Gastrocnemius medialis (tissue), 4 donors: ENCODE measurements around the gene SERPINB1. TPM values are rescaled to one million over a fixed set of nuclear protein-coding genes. Genes with fewer than 3 reads are reported as not detected.

Source experiments
- ATAC-seq, 2 donors: fragments of 150-250 bp; one replicate each; pipeline ENCODE4 v1.9.1; 2016
- DNase-seq, 2 donors: peaks; one replicate each; pipeline ENCODE4 v3.0.0-alpha.2; 2019
- H3K27ac ChIP-seq, 4 donors: fragments of 200-600 bp; sonication (generic); 1 replicate in 1 of 4; 2 replicates in 3 of 4; pipeline ENCODE4 v1.5.1; 2016 to 2018; ENCODE audit warnings: mild to moderate bottlenecking in 2 of 4, moderate library complexity in 1 of 4
- H3K27me3 ChIP-seq, 3 donors: fragments of 200-600 bp; sonication (generic) in 2 of 3; 1 replicate in 1 of 3; 2 replicates in 2 of 3; pipeline versions ENCODE4 v1.5.1 to v1.6.0; 2016 to 2019; ENCODE audit warnings: mild to moderate bottlenecking in 1 of 3, moderate library complexity in 1 of 3
- H3K36me3 ChIP-seq, 2 donors: fragments of 200-600 bp; sonication (generic) in 1 of 2; one replicate each; pipeline ENCODE4 v1.5.1; 2017 to 2018
- H3K4me1 ChIP-seq, 2 donors: fragments of 200-600 bp; sonication (generic) in 1 of 2; one replicate each; pipeline ENCODE4 v1.5.1; 2016 to 2017; ENCODE audit warnings: mild to moderate bottlenecking in 2 of 2
- H3K4me3 ChIP-seq, 4 donors: fragments of 200-600 bp; sonication (generic) in 3 of 4; 1 replicate in 1 of 4; 2 replicates in 3 of 4; pipeline ENCODE4 v1.5.1; 2016 to 2019; ENCODE audit warnings: mild to moderate bottlenecking in 2 of 4
- H3K9me3 ChIP-seq, 3 donors: fragments of 200-600 bp; sonication (generic) in 2 of 3; 1 replicate in 1 of 3; 2 replicates in 2 of 3; pipeline ENCODE4 v1.5.1; 2016 to 2019
- CTCF ChIP-seq, 5 experiments: fragments of 450-650 bp in 3 of 5; fragments of 200-600 bp in 2 of 5; sonication (generic) in 2 of 5; IDR thresholded peaks in 4 of 5; conservative IDR thresholded peaks in 1 of 5; 1 replicate in 4 of 5; 2 replicates in 1 of 5; pipeline ENCODE4 v1.5.1; 2016 to 2019; ENCODE audit warnings: antibody characterized with exemption in 5 of 5, mild to moderate bottlenecking in 3 of 5, moderate library complexity in 3 of 5
- POLR2A ChIP-seq, 2 donors: fragments of 450-650 bp; IDR thresholded peaks; one replicate each; pipeline ENCODE4 v1.6.1; 2017; ENCODE audit warnings: antibody characterized with exemption in 2 of 2, mild to moderate bottlenecking in 2 of 2, moderate library complexity in 2 of 2
- in situ Hi-C, 4 donors: fragments of 200-750 bp; cut with MboI; loops; one replicate each; pipeline versions ENCODE4 v1.15.0 to v1.8.0; 2017; ENCODE audit warnings: low sequenced_read_pairs in 4 of 4
- intact Hi-C: fragments of 100-400 bp; cut with DNase I; formaldehyde crosslinking; loops from one replicate; pipeline ENCODE4 v1.15.1; 2023; ENCODE audit warnings: low total_unique reads
- total RNA-seq, 4 donors: library from RNA; depleted of rRNA; stranded (reverse); fragments of >200 nt; gene quantifications; one replicate each; pipeline versions ENCODE4 v1.1.0 to v1.2.3, GENCODE V29; 2016

SERPINB1 gene
- total RNA-seq, 4 donors from 2014 or later = 14.0 to 29.9 (median 24.9) TPM

- Histone ChIP-seq H3K4me1 (peaks cover 9 to 14% of the 10 kb centered on the region in 2 donors), H3K27me3 (no peaks in the 10 kb centered on the region), H3K4me3 (peak overlapping the region in 3 of 4 donors; percentile 14 to 38 (median 25)), H3K27ac (peak overlapping the region; percentile 16 to 62 (median 54)), H3K9me3 (no peaks in the 10 kb centered on the region), H3K36me3 (no peaks in the 10 kb centered on the region)
- intact Hi-C loops = no loop called here
- TF ChIP-seq POLR2A (IDR thresholded peaks at IDR 0.05) = no peak
- TF ChIP-seq CTCF (IDR thresholded peaks at IDR 0.05 in 4 of 5, conservative IDR thresholded peaks at IDR 0.05 in 1 of 5) = no peak
- ATAC-seq = no peak
- DNase-seq = no peak
- in situ Hi-C loops = no loop called here
Measured at GRCh38 chr6:2866171-2866846, 24.6 kb upstream of the SERPINB1 start.

- no peaks in the 10 kb centered on the region for H3K36me3 ChIP-seq
- no peaks in the 10 kb centered on the region for H3K27me3 ChIP-seq
- no peaks in the 10 kb centered on the region for H3K9me3 ChIP-seq
- in situ Hi-C loops = no loop called here
- ATAC-seq (peak; percentile 89 to 93), DNase-seq (no peak)
- peak overlapping the region in 3 of 4 donors; percentile 14 to 38 (median 25) for H3K4me3 ChIP-seq
- peaks cover 9 to 14% of the 10 kb centered on the region in 2 donors for H3K4me1 ChIP-seq
- intact Hi-C loops = no loop called here
- TF ChIP-seq CTCF (IDR thresholded peaks at IDR 0.05 in 4 of 5, conservative IDR thresholded peaks at IDR 0.05 in 1 of 5) = no peak
- TF ChIP-seq POLR2A (IDR thresholded peaks at IDR 0.05) = no peak
- H3K27ac ChIP-seq = peak overlapping the region; percentile 16 to 62 (median 54)
Measured at GRCh38 chr6:2865694-2866151, 24.1 kb upstream of the SERPINB1 start.

GRCh38 chr6:2865270-2865669 is 23.6 kb upstream of the SERPINB1 start:
- Histone ChIP-seq H3K27ac (peak overlapping the region in 2 of 4 donors; percentile 48 to 62), H3K27me3 (no peaks in the 10 kb centered on the region), H3K36me3 (no peaks in the 10 kb centered on the region), H3K4me3 (peak overlapping the region in 1 of 4 donors; percentile 38), H3K9me3 (no peaks in the 10 kb centered on the region), H3K4me1 (peaks cover 9 to 14% of the 10 kb centered on the region in 2 donors)
- ATAC-seq (no peak), DNase-seq (no peak)
- in situ Hi-C loops (no loop called here), intact Hi-C loops (no loop called here)
- TF ChIP-seq POLR2A (IDR thresholded peaks at IDR 0.05) = no peak
- no peak for TF ChIP-seq CTCF (IDR thresholded peaks at IDR 0.05 in 4 of 5, conservative IDR thresholded peaks at IDR 0.05 in 1 of 5)

- in situ Hi-C loops (no loop called here), intact Hi-C loops (no loop called here)
- H3K4me1 ChIP-seq = peaks cover 9 to 14% of the 10 kb centered on the region in 2 donors
- H3K9me3 ChIP-seq = no peaks in the 10 kb centered on the region
- H3K27me3 ChIP-seq = no peaks in the 10 kb centered on the region
- H3K4me3 ChIP-seq = no peak overlapping the region
- ATAC-seq (no peak), DNase-seq (no peak)
- no peak for TF ChIP-seq POLR2A (IDR thresholded peaks at IDR 0.05)
- TF ChIP-seq CTCF (IDR thresholded peaks at IDR 0.05 in 4 of 5, conservative IDR thresholded peaks at IDR 0.05 in 1 of 5) = no peak
- H3K27ac ChIP-seq = no peak overlapping the region
- H3K36me3 ChIP-seq = no peaks in the 10 kb centered on the region
Measured at GRCh38 chr6:2863901-2864300, 22.2 kb upstream of the SERPINB1 start.
